Retinal pigment epithelial cell (primary cell): ENCODE measurements around the gene INPP5E.
"Not testable (repeated sequence)": the region's sequence is repeated elsewhere in the genome, so short reads cannot be mapped to it uniquely, and the experiment has no call there.

Experiments
- DNase-seq: peaks from one replicate; pipeline ENCODE4 v3.0.0-alpha.2; 2010; ENCODE audit warnings: low read depth
- H3K4me3 ChIP-seq: 2 replicates; pipeline ENCODE4 v1.5.1; 2011; ENCODE audit warnings: mild to moderate bottlenecking, low read length, control low read depth, moderate library complexity
- TF ChIP-seq, protein P1 (sequence below): conservative IDR thresholded peaks from 2 replicates; pipeline ENCODE4 v1.5.1; 2011; ENCODE audit warnings: low read depth, low read length, control low read depth, inconsistent platforms

Gene INPP5E

DNA sequence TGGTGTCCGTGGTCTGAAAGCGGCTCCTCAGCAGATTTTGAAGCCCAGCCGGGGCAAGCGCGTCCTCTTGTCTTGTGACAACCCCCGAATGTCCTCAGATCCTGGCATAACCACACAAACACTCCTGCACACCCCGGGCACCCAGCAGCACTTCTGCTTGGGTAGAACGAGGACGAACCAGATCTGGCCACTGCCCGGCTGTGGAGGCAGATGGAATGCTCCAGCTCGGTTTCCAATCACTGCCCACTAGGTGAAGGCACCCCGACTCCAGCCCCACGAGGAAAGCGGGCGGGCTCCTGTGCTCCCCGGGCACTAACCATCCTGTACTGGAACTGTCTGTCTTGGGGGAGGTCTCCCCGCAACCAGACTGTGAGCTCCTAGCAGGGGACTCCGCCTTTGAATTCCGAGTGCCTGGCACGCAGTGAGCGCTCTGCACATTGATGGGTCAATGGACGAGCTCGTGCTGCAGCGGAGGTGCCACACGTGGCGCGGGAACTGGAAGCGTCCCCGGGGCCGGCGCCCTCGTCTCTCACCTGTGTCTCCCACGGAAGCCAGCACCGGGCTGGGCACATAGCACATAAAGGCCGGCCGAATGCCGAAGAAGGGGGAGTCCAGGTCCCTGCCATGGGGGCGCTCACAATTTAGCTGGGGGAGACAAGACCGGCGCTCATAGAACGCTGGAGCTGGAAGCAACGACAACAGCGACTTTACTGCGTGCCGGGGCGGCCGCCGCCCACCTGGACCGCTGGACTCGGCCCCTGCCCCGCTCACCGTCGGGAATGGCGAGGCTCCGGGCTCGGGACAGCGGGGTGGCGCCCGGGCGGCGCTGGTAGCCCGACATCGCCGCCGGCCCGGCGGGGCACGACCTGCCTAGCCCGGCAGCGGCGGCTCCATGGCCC, 29.8 kb downstream of the INPP5E start:
- TF ChIP-seq, protein P1, sequence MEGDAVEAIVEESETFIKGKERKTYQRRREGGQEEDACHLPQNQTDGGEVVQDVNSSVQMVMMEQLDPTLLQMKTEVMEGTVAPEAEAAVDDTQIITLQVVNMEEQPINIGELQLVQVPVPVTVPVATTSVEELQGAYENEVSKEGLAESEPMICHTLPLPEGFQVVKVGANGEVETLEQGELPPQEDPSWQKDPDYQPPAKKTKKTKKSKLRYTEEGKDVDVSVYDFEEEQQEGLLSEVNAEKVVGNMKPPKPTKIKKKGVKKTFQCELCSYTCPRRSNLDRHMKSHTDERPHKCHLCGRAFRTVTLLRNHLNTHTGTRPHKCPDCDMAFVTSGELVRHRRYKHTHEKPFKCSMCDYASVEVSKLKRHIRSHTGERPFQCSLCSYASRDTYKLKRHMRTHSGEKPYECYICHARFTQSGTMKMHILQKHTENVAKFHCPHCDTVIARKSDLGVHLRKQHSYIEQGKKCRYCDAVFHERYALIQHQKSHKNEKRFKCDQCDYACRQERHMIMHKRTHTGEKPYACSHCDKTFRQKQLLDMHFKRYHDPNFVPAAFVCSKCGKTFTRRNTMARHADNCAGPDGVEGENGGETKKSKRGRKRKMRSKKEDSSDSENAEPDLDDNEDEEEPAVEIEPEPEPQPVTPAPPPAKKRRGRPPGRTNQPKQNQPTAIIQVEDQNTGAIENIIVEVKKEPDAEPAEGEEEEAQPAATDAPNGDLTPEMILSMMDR = no peak
- DNase-seq = peak; percentile 35
- H3K4me3 ChIP-seq = peak overlapping the region; percentile 71

DNA sequence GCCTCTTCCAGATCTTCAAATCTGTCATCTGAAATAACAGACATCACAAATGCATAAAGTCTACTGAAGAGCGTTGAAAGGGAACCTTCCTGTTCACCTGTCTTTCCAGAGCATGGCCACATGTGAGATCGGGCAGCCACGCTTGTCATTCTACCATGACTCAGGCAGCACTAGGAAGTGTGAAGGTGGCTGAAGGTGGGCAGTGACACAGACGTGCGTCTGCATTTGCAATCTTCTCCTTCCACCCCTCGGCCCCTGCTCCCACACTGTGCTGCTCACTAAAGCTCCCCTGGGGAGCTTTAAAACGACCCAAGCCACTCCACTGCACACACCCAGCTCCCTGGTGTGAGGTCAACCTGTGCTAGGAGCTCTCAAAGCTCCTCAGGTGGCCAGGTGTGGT, 31.7 kb downstream of the INPP5E start:
- TF ChIP-seq, protein P1 = no peak
- H3K4me3 ChIP-seq = no peak overlapping the region
- no peak for DNase-seq

DNA sequence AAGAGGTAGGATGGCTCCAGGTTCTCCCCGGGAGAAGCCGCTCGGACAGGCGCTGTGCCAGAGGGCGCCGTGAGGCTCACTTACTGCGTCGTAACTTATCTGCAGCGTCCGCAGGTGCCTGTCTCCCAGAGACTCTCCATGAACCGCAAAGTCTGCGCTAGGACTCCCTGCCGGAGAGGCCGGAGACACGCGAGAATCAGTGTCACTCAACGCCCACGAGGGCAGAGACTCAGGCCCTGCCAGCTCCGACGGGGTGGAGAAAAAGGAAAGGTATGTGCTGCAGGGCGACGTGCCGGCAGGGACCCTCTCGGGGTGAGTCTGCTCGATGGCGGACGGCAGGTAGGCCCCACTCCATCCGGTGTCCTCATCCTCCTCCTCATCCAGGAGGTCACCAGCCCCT, 32.6 kb downstream of the INPP5E start:
- H3K4me3 ChIP-seq, DNase-seq: not testable (repeated sequence)

DNA sequence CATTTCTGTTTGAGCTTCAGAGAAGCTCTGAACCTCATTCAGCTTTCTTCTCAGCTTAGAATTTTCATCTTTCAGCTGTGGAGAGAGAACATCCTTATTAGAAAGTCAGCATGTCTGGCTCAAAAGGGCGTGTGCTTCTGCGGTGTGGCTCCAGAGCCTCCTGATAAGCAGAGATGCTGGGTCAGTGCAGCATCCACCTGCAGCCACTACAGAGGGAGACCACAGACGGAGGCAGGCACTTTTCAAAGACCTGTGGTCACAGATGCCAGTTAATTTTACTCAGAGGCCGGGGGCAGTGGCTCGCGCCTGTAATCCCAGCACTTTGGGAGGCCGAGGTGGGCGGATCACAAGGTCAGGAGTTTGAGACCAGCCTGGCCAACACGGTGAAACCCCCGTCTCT, 33.7 kb downstream of the INPP5E start:
- DNase-seq, H3K4me3 ChIP-seq: not testable (repeated sequence)

DNA sequence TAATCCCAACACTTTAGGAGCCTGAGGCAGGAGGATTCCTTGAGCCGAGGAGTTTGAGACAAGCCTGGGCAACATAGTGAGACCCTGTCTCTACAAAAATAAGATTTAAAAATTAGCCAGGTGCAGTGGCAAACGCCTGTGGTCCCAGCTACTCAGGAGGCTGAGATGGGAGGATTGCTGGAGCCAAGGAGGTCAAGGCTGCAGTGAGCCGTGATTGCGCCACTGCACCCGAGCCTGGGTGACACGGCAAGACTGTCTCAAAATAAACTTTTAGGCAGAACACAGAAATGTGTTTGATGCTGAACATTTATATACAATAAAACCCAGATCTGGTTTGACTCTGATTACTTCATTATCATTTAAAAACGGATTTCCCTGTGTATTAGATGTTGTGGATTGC, 34.2 kb downstream of the INPP5E start:
- DNase-seq = no peak
- H3K4me3 ChIP-seq = no peak overlapping the region
- TF ChIP-seq, protein P1 = no peak

DNA sequence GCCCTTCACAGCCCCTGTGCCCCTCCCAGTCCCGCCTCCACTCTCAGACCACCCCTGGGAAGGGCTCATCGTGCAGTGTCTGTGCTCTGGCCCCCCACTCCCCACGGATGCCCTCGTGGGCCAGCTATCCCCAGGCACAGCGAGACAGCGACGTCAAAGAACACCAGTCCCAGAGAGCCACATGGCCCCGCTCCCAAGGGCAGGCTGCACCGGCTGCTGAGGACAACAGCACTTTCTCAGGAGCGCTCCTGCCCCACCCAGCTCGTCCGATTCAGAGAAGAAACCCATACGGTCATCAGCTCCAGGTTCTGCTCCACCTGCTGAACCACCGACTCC, 34.9 kb downstream of the INPP5E start:
- TF ChIP-seq, protein P1 = no peak
- DNase-seq = no peak
- no peak overlapping the region for H3K4me3 ChIP-seq

DNA sequence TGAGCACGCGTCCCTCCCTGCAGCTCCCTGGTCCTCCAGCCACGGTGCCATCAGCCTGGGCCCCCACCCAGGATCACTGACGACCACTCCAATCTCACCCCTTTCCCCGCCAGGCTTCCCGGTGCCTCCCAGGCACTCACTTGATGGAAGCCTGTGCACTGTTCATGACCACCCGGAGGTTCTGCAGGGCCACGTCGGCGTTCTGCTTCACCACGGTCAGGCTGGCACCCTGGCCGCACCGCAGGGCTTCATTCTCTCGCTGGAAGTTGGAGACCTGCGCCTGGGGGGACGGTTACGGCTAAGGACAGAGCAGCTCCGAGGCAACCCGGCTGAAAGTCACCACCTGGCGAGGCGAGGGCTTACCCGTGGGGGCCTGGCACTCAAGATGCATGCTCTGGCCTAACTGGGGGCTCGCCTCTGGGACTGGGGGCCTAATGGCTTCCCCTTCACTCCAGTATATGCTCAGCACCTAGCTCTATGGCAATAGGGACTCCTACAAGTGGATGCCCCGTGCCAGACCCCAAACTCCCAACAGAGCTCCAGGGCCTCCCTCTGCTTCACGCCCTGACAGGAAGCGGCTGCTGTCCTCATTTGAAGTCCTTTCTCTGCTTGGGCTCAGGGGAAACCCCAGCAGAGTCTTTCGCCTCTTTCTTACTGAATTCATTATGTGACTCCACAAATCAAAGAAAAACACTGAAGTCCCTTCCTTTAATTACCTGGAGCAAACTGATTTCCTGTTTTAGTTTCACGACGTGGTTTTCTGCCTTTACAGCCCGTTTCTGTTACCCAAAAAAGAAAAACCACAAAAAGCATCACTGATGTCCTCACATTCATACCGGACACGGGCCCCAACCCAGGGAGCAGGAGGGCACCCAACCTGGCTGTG, 35.5 kb downstream of the INPP5E start:
- no peak for DNase-seq
- no peak overlapping the region for H3K4me3 ChIP-seq
- TF ChIP-seq, protein P1 = no peak

DNA sequence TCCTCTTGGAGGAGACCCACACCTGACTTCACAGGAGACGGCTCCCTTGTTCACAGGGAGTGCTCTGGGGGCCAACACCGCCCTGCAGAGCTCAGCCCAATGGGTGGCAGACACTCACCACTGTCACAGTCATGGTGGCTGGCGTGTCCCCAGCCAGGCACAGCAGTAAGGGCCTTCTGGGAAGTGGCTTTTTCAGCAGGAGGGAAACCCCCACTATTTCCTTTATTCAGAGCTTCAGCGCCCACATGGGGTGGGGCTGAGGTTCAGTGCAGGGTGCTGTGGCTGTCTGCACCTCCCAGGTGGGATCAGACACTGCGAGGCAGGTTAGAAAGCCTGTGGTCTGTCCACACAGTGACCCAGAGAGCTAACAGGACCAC, 36.1 kb downstream of the INPP5E start:
- H3K4me3 ChIP-seq = no peak overlapping the region
- TF ChIP-seq, protein P1 = no peak
- DNase-seq = no peak
